ENCODE results near the gene COMMD10.

GRCh38 chr5:116292321-116292720 lies 207.5 kb downstream of the COMMD10 start:
- TF ChIP-seq CTCF (IDR thresholded peaks at IDR 0.05; ENCODE audit: poor library complexity, severe bottlenecking) (no peak), RAD21 (conservative IDR thresholded peaks at IDR 0.05) (no peak), POLR2AphosphoS5 (IDR thresholded peaks at IDR 0.05) (no peak), TAF1 (IDR thresholded peaks at IDR 0.05; ENCODE audit: low read depth) (no peak), REST (IDR thresholded peaks at IDR 0.05; ENCODE audit: borderline replicate concordance) (no peak), EZH2 (IDR thresholded peaks at IDR 0.05; ENCODE audit: borderline replicate concordance, insufficient read depth, low read length, poor library complexity, severe bottlenecking) (no peak), EP300 (conservative IDR thresholded peaks at IDR 0.05; ENCODE audit: poor library complexity, severe bottlenecking) (no peak), MXI1 (conservative IDR thresholded peaks at IDR 0.05; ENCODE audit: poor library complexity, severe bottlenecking) (no peak)

All from neural cell (in vitro differentiated cells).